GM19467 (cell line): ENCODE data around the gene SFMBT2.

Experiments
- ATAC-seq: cut with Tn5 transposase; IDR thresholded peaks from one replicate; pipeline ENCODE4 v1.9.1; 2021; ENCODE audit warnings: mild to moderate bottlenecking, moderate library complexity; ENCODE audit not compliant: unreplicated experiment

Gene SFMBT2

DNA sequence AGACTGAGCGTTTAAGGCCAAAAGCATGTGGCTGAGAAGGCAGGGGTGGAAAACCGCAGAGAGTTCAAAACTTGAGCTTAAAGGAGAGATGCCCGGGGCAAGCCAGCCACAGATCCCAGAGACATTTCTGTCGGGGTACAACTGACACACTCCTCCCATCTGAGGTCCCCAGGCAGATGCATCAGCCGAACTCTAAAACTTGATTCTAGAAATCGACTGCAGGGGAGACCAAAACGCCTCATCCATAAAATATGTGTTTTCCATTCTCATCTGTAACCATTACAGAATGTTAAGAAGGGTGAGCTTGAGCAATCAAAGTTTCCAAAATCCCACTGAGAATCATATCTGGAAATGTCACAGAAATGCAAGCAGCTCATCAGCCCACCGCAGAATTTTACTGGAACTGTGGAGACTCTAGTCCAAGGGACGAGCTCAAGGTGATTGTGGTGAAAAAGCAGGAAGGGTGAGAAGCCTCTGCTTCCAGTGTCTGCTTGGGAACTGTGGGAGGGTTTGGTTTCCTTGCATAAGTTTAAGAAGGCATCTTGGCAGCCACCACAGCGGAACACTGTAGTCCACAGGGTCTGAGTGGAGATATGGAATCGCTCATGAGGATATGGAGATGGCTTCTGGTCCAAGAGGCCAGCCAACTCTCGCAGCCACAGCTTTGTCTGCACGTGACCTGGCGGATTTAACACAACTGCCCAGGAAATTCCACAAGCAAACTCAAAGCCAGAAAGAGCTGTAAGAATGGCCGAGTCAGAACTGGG lies 249.2 kb downstream of the SFMBT2 start:
- no peak for ATAC-seq

DNA sequence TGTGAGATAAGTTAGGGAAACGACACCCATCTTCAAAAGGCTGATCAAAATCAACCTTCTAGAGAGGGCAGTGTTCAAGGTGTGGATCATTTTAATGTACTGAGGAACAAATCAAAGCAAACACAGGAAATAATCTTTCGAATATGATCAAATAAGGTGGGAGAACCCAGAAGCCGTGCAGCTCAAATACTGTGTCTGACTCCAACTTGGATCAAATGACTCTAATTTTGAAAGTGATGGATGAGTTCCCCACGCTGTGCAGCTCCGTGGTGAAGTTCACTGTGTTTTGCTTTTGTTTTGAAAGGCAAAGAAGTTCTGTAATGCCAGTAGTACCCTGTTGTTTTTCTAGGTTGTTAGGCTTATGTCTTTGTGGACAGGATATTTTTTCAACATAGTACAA lies 250.9 kb downstream of the SFMBT2 start:
- ATAC-seq = no peak

DNA sequence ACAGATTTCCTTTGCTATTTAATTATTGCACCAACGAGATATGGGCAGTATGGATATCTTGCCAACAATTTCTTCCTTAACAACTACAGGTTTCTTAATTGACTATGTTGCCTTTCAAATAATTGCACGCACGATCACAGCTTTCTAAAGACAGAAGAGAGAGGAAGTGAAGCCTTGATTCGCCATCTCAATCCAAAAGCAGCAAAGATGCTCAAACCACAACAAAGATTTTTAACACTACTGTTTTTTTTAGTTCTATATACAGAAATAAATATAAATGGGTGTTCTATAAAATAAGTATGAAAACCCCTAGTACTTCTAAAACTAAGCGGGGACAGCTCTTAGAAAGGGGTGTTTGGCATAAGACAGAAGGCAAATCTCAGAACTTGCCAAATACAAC lies 251.3 kb downstream of the SFMBT2 start:
- ATAC-seq = no peak

DNA sequence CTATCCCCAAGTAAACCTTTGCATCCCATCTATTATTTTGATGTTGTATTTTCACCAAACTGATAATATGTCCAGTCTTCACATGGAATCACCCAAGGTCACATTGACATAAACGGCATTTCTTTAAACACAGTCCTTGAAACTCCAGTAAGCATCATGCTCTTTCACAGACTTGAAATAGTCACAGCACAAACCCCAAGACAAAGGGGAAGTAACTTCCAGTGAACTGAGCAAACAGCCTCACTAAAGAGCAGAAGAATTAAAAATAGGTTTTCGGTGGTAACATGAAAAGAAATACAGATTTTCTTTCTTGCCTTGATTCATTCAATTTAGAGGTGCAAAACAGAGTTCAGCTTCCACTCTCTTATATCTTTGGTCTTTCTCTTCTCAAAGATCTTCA lies 253.7 kb downstream of the SFMBT2 start:
- ATAC-seq = no peak

DNA sequence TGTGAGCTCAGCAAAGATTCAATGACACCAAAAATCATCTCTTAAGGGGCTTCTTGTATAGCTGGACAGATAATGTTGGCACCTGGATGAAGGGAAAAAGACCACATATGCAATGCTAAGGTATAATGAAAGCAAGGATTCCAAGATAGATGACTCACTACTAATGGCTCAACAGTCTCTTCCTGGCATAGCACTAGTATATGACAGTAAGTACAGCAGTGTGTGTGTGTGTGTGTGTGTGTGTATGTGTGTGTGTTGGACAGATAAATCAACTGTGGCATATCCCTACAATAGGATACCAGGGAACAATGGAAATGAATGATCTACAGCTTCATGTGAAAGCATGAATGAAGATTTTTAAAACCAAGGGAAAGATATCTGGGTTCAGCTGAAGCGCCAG lies 257.1 kb downstream of the SFMBT2 start:
- no peak for ATAC-seq

DNA sequence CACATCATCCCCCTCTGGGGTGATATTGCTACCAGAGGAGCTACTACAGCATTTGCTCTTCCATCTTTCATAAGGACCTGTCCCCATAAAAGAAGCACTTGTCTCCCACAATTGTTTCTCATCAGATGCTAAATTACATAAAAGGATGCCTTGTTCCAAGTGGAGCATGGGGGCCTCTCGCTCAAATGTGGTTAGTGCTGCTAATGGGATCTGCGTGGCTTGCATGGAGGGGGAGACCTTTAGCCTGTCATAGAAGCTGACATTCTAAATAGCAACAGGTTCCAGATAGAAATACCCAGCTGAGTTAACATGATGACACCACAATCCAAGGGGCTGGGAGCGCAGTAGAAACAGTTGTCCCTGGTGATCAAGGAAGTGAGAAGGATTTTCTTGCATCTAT lies 257.9 kb downstream of the SFMBT2 start:
- ATAC-seq = no peak

DNA sequence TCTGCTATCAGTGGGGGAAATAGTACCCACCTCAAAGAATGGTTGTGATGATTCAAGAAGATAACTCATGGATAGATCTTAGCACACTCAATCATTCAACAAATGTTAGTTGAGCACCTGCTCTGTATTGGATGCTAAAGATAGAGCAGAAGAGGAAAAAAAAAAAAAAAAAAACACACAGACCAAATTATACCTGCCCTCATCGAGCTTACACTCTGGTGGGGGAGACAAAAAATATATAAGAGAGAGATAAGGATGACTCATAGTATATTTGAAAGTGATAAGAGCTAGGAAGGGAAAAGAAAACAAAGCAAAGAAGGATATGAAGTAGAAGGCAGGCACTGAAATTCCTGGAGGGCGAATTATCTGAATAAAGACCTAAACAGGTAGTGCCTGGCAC lies 258.5 kb downstream of the SFMBT2 start:
- ATAC-seq = no peak

DNA sequence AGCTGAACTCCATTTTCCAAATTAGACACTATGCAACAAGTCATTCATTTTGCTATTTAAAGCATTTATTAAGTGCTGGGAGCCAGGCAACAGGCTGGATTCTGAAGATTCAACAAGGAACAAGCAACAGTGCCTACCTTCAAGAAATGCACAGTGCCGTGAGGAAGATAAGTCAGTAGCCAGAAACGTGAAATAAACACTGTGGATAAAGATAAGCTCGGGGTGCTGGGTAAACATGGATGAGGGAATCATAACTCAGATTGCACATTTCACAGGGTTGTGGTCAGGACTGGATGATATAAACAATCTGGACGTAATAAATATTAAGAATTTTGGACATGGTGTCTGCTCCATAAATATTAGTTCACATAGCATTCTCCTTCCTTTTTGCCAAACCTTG lies 259.3 kb downstream of the SFMBT2 start:
- ATAC-seq = no peak

DNA sequence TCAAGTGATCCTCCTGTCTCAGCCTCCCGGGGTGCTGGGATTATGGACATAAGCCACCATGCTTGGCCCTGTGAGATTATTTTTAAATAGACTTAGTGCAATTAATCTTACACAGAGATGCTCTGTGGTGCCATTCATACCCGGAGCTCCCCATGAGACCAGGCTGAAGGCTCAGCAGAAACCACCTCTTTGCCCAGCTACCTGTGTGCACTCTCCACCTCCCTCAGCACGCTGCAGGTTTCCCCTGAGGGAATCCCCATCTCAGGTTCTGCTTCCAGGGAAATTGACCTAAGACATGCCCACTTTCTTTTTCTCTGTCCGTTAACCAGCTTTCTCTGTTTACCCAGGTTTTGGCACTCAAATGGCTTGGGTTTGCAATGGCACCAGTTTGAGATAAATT lies 260.5 kb downstream of the SFMBT2 start:
- no peak for ATAC-seq

DNA sequence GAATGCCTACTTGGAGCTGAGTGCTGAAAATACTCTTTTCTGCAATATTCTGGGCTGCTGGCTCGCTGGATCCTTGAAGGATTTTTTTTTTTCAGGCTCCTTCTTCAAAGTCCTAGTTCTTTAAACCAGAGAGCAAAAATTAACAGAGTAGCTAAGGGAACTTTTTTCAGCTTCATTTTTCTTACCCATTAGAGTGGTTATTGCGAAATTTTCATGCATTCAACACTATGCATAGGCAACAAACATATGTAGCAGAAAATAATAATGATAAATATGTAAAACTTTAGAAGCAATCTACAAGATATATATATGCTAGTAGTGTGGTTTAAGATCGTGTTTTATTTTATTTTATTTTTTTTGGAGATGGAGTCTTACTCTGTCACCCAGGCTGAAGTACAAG lies 264.6 kb downstream of the SFMBT2 start:
- no peak for ATAC-seq

DNA sequence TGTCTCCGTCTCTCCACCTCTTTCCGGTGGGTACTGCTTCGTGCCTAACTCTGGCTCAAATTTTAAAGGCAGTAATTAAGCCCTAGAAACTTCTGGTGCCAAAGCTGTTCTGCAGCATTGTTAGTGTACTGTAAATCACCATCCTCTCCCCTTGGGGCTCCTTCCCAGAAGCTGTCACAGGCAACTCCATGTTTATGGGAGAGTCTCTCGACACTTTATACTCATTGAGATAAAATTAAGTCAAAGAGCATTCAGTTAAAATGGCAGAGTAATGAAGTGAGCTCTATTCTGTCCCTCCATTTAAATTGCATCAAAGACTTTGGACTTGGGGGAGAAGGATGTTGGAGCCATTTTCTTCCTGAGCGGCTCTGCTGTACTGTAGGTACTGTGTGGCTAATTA lies 274.8 kb downstream of the SFMBT2 start:
- ATAC-seq = no peak

DNA sequence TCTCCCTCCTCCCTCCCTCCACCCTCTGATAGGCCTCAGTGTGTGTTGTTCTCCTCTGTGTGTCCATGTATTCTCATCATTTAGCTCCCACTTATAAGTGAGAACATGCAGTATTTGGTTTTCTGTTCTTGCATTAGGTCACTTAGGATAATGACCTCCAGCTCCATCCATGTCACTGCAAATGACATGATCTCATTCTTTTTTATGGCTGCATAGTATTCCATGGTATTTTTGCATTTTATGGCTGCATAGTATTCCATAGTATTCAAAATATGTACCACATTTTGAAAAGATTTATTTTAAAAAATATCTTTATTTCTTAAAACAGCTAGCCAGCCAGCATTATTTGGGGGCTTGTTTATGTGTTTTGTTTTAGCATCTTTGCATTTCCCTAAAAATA lies 275.6 kb downstream of the SFMBT2 start:
- ATAC-seq = no peak

DNA sequence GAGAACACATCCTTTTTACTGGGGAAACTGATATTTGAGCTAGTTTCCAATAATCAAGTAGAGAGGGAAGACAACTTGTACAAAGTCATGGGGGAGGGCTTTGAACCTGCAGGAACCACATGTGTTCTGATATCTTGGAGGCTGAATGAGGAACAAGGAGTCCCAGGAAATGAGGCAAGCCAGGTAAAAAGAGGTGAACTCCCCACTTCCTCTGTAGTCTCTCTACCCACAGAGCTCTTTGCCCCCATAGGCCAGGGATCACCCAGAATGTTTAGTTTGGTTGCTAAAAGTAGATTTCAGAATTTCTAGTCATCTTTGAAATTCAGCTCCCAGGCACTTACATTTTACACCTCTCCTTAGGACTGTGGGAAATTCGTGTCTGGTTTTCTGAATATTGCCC lies 276.4 kb downstream of the SFMBT2 start:
- ATAC-seq = no peak

DNA sequence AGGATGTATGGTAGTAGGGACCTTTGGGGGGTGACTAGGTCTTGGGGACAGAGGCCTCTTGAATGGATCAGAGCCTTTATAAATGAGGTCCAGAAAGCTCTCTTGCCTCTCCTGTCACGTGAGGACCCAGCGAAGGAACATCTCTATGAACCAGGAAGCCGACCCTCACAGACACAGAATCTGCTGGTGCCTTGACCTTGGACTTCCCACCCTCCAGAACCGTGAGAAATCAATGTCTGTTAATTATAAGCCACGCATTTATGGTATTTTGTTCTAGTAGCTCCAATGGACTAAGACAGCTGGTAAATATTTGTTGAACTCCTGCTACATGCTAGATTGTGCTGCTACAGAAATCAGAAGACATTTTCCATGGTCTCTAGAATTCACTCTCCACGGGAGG lies 276.9 kb downstream of the SFMBT2 start:
- no peak for ATAC-seq

DNA sequence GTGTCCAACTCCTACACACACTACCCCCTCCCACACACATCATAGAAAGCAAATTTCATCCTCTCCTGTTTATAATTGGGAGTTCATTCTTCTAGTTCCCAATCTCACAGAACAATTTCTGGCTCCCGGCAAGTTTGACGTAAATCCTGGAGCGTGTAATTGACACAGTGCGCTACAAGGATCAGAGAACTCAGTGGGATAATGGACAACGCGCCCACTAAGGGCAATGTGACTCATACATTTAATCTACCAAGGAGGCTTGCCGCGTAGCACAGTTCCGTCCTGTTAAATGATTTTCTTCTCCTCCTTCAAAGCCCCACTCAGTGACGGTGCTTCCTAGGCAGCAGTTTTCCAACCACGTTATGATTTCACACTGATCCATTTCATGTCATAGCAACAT lies 277.6 kb downstream of the SFMBT2 start:
- no peak for ATAC-seq

DNA sequence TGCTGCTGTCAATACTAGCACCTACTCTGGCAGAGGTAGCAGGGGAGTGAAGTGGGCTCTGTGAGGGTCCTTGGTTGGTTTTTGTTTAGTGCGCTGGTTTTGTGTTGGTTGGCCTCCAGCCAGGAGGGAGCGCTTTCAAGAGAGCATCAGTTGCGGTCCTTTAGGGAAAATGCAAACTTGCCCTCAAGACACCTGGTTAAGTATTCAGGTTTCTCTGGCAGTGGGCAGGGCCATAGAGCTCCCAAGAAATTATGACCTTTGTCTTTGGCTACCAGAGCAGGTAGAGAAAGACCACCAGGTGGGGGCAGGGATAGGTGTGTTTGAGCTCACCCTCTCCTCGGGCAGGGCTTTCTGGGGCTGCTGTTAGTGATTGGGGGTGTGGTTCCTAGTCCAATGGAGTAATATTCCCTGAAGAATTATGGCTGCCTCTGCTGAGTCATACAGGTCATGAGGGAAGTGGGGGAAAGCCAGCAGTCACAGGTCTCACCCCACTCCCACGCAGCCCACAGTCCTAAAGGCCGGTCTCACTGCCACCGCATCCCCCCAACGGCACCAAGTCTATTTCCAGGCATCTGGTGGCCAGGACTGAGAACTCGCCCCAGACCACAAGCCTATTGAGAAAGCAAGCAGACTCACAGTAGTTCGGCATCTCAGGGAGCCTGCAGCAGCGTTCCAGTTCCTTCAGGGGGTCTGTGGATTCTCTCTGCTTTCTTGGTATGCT lies 280.5 kb downstream of the SFMBT2 start:
- no peak for ATAC-seq

DNA sequence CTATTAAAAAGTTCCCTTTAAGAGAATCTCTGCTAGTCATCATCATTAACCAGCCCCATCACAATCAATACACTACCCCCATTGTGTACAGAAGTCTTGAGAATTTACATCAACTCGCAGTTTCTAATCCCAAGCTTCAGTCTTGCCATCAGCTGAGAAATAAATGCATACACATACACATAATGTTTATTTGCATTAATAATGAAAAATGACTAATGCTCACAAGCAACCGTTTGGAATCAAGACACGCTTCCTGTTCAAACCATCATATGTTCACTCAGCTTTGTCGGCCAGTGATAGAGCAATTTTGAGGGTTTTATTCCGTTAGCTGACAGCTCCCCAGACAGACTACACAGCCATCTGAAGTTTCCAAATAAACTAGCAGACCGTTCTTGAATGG lies 287.1 kb downstream of the SFMBT2 start:
- no peak for ATAC-seq

DNA sequence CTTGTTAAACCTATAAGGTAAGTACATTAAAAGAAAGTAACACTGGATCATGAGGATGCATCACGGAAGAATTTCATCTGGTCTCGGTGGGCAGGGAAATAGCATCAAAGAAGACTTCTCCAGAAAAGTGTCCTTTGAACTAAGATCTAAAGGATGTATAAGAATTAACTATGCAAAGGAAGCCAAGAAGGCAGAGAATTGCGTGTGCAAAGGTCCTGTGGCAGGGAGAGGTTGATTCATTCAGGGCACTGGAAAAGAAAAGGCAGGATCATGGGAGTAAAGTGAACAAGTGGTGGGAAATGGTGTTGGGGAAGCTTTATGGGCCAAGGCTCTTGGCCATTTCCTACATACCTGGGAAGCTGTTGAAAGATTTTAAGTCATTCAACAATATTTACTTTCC lies 288.3 kb downstream of the SFMBT2 start:
- no peak for ATAC-seq

DNA sequence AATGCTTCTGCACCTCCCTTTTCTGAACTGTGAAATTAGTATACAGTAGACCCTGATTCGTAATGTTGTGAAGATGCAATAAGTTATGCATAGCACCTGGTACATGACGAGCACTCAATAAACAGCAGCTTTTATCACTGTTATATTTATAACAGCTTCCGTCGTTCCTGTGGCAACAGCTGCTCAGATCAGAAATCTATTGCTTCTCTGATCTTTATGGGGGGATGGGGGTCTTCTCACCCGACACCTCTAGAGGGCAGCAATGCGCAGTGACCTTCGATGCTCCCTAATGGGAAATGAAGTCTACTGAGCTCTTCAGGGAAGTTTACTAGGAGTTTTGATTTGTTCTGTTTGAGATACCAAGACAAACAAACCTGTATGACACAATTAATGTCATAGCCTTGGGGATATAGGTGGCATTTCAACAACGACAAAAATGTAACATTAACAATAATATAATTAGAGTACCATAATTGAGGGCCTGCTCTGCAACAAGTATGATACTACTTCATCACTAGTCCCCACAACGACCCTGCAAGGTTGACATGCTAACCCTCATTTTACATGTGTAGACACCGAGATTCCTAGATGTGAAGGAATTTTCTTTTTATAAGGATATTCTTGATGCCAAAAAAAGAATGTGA lies 289.6 kb downstream of the SFMBT2 start:
- no peak for ATAC-seq

DNA sequence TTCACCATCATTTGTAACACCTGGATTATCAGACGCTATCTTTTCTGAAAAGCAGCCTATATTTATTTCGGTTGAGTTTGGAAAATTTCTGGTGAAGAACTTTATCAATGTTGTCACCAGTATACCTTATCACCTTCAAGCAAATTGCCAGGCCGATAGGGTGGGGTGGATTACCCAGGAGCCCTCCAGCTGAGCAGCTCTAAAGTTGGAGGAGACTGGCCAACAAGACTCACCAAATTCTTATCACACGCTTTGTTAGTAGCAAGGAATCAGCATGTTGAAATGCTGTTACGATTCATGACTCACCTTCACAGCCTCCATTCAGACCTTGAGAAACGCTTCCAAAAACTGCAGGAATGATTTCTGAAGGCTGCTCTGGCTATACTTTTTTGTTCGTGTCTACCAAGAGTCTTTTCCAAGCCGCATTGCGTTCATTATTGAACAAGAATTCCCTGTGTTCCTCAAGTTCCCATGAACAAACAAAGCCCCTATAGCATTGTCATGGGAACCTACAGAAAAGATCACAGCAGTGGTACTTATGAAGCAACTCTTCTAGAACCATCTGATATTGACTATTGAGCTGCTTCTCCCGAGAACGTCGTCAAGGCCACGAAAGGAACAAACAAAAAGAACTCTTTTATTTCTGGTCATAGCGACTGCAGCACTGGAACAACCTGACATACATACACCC lies 291.4 kb downstream of the SFMBT2 start:
- no peak for ATAC-seq

DNA sequence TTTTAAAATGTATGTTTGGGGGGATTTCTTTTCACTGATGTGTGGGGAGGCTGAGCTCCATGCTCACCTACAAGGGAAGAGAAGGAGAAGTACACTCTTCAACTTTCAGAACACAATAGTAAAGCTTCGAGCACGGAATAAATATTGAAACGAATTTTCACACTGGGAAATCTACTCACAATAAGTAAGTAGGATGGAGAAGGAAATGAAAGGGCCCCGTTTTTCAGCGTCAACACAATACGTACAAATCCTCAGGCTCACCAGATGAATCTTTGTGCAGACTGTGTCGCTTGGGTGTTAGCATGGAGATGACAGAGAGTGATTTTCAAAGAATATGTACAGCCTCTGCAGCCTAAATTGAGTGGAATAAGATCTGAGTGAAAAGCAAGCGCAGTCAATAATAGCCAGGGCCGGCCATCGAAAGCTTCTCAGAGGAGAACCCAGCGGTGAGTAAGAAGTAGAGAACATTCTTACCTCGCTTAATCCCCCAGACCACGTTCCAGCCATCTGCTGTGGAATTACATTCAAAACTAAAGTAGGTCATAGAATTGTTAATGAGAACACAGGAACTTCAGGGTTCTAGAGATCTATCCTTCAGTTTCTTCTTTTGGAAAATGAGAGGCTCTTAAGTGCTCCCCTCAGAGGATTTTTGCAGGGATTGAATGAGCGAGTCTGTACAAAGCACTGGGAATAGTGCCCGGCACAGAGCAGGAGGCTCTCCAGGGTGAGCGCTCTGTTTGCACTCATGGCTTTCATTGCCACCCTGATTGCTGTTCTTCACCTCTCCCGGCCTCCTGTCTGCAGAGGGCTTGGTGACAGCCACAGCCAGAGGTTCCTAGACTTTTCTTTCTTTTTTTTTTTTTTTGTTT lies 292.8 kb downstream of the SFMBT2 start:
- no peak for ATAC-seq
